GM21526 (cell line): ENCODE data around the gene ANKRD6.

Experiments used
- ATAC-seq: cut with Tn5 transposase; IDR thresholded peaks from one replicate; pipeline ENCODE4 v1.9.1; 2021; ENCODE audit warnings: moderate library complexity; ENCODE audit not compliant: unreplicated experiment, low FRiP score

Gene ANKRD6

GRCh38 chr6:89505847-89506246, 72.9 kb downstream of the ANKRD6 start:
- ATAC-seq: no peak

GRCh38 chr6:89506716-89507617, 74.0 kb downstream of the ANKRD6 start:
- no peak for ATAC-seq

DNA sequence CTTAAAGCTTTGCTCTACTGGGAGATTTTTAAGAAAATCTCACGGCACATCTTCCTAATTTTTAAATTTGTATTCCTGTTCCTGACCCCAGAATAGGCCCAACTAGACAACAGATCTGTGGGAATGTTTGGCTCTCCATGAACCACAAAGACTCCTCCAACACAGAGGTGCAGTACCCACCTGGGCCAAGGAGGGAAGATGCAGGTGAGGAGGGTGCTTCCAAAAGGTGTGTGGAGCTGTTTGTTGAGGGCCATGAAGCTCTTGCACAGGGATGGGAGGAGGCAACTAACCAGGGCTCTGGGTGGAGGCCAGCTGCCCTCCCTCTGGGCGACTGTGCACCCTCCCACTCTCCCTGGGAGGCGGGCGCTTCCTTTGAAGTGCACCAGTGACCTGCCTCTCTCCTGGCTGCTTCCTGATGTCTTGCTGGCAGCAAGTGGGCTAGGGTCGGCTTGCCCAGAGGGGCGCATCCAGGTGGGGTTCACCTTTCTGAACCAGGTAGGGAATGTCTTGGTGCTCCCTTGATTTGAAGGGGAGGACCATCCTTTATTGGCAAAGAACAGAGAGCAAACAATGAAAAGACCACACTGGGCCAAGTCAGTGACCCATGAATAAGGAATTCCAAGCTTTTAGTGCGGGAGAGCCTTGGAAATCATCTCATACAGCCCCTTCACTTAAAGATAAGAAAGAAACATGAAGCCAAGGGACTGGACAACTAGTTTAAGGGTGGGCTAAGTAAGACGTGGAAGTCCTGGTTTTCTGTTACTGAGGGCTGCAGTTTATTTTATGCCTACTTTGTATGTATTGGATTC, 76.0 kb downstream of the ANKRD6 start:
- ATAC-seq: no peak

- no peak for ATAC-seq
Measured at GRCh38 chr6:89509777-89510281, 76.9 kb downstream of the ANKRD6 start.

DNA sequence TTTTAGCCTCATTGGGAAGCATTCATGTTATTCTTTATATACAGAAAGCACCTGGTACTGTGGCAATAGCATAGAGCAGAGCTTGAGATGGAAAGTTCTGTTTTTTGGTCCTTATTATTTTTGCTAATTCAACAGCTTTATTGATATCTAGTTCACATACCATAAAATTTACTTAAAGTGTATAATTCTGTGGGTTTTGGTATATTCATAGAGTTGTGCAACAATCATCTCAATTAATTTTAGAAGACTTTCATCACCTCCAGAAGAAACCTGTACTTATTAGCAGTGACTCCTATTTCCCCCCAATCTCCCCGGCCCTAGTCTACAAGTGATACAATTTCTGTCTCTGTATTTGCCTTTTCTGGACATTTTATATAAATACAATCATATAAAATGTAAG, 77.4 kb downstream of the ANKRD6 start:
- no peak for ATAC-seq

GRCh38 chr6:89518352-89519055, 85.6 kb downstream of the ANKRD6 start:
- no peak for ATAC-seq

DNA sequence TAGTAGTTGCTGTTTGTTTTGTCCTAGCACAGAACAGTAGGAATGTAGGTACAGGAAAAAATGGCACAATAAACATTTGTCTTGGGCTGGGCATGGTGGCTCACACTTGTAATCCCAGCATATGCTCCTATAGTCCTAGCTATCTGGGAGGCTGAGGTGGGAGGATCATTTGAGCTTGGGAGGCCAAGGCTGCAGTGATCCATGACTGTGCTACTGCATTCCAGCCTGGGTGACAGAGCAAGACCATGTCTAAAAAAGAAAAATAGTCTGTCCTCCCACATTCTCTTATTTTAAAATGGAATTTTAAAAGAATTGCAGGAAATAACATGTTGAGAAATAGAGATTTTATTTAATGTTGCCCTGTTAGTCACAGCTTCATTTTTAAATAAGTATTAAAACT, 87.8 kb downstream of the ANKRD6 start:
- ATAC-seq: no peak

DNA sequence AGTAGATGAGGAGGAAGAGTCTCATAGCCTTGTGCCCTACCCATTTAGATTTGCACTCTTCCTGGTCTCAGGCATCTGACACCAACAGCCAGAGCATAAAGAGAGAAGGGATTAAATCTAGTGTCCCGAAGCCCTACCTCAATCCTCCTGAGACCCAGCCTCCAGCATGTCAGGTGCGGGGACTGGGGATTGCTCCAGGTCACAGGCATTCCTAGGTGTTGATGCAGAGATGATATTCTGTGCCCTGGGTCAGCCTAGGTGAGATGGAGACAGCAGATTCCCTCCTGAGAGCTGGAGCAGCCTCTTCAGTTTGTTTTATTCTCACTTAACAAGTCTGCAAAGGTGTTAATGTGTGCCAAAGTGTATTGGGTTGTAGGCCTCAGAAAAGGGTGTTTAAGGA, 89.8 kb downstream of the ANKRD6 start:
- ATAC-seq: no peak

DNA sequence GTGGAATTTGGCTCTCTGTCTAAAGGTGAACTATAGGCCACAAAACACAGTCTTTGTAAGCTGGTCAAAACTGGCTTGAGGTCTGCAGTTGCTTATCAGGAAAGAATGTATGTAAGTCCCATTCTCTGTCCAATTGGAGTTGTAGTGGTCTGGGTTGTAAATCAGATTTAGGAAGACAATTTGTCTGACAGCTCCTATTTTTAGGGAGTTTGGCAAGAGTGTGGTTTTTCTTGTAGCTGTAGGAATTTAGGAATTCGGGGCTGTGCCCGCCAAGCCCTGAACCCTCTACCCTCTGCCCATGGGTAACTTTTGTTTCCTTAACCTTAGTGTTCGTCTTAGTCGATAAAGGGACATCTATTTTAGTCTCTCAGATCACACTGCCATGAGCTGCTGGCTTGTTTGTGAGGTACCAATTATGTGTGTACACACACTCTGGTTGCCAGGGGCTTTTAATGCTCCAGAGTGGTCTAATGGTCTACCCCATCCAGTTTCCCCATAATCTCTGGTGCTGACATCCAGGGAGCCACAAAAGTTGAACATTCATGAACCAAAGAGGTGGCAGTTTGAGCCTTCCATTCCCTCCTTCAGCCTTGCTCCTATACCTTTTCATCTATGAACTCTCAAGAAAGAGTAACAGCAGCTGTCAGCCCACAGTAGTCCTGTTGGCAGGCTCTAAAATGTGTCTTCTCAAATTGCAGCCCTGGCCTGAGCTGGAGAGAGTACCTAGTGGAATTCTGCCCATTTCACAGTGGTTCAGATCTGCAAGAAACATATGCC, 93.0 kb downstream of the ANKRD6 start:
- ATAC-seq: no peak

GRCh38 chr6:89526563-89526869, 93.6 kb downstream of the ANKRD6 start:
- no peak for ATAC-seq

DNA sequence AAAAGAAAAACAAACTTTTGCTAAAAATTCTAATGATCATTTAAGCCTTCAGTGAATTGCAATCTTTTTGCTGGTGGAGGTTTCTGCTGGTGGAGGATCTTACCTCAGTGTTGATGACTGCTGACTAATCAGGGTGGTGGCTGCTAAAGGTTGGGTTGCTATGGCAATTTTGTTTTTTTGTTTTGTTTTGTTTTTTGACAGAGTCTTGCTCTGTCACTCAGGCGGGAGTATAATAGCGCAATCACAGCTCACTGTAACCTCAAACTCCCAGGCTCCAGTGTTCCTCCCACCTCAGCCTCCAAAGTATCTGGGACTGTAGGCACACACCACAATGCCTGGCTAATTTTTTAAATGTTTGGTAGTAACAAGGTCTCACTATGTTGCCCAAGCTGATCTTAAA, 94.7 kb downstream of the ANKRD6 start:
- ATAC-seq: no peak

DNA sequence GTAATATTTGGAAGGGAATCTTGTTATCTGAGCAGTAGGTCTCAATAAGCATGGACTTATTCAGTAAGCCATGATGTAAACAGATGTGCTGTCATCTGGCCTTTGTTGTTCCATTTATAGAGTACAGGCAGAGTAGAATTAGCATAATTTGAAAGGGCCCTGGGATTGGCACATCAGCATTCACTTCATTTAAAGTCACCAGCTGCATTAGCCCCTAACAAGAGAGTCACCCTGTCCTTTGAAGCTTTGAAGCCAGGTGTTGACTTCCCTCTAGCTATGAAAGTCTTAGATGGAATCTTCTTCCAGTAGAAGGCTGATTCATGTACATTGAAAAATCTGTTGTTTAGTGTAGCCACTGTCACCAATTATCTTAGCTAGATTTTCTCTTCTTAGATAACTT, 95.9 kb downstream of the ANKRD6 start:
- no peak for ATAC-seq

GRCh38 chr6:89530982-89531381, 98.0 kb downstream of the ANKRD6 start:
- no peak for ATAC-seq

- no peak for ATAC-seq
Measured at GRCh38 chr6:89536231-89536630, 103.3 kb downstream of the ANKRD6 start.

DNA sequence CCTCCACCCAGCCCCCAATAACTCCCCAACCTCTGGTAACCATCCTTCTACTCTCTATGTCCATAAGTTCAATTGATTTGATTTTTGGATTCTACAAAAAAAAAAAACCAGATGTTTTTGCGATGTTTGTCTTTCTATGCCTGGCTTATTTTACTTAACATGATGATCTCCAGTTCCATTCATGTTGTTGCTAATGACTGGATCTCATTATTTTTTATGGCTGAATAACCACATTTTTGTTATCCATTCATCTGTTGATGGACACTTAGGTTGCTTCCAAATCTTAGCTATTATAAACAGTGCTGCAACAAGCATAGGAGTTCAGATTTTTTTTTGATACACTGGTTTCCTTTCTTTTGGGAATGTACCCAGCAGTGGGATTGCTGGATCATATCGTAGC, 106.8 kb downstream of the ANKRD6 start:
- no peak for ATAC-seq

DNA sequence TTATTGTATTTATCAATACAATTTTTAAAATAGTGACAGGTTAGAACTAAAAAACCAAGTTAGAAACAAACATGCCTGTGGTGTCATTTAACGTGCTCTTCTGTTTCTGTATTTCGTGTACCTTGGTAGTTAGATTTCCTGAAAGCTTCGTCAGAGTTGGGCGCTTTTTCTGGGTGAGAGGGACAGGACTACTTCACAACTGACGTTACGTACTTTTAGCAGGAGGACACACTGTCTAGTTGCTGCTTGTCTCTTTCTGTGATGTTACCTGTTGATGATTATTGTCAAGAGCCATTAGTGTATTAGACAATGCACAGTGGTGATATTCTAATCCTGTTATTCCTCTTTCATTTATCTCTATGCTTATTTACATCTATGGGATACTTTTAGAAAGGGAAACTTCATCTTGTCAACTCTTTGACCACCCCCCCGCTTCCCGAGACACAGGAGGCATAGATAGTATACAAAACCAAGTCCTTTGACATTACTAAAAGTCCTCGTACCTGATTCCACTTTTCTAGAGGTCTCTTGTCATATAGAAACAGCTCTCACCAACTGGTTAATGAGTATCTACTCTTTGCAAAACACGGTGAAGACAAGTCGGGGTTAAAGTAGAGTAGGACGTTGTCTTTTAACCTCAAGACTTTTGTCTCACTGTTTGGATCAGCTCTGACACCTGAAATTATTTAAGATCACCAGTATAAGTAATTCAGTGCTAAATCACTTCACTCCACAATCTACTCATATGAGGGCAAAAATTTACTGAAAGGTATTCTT, 109.3 kb downstream of the ANKRD6 start:
- ATAC-seq: no peak

DNA sequence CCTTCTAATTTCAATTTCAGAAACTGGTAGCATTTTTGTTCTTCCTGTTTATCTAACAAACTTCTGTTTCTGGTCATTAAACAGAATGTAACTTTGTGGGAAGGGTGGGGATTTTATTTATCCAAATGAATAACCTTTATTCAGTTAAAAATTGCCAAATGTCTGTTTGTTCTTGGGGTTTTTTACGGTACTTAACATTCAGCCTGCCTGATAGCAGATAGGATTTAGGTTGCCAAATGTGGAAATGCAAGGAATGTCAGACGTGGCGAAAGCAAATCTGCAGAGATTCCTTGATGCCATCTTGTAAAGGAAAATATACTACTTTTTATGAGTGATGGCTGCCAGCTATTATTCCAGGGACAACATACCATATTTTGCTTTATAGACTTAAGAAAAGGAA, 109.9 kb downstream of the ANKRD6 start:
- ATAC-seq: no peak

DNA sequence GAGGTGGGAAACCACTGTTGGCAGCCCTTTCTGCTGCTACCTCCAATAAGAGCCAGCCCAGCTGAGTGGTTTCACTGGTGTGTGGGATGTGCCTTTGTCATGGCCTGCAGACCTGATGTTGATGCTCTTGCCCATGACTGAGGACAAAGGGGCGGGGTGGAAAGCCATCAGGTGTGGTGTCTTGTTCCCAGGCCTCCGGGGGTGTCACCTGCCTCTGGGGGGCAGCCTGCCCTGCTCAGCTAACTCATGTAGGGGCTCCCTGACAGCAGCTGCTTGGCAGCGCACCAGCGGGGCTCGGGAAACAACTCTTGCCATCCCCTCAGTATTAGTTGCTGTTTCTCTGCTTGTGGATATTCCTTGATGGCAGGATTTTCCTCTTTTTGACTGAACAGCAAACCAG, 114.3 kb downstream of the ANKRD6 start:
- no peak for ATAC-seq

DNA sequence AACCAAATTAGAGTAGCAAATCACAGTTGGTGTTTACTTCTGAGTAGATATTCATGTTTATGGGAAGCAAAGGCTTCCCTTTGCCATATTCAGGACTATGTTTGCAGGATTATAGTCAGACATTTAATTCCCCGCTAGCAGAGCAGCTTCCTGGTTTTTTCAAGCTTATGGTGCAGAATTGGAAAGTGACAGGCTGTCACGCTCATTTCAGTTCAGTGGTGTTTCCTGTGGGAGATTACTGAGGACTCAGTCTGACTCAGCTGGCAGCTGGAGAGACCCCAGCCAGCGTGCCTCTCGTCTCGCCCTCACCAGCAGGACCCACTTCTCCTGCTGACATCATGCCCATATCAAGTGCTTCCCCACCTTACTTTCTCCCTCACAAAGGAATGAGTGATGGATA, 120.5 kb downstream of the ANKRD6 start:
- ATAC-seq: no peak

GRCh38 chr6:89554106-89554505, 121.2 kb downstream of the ANKRD6 start:
- no peak for ATAC-seq
